Limb (tissue), 2 donors: ENCODE results near the gene THAP4.

Source experiments
- DNase-seq, 2 donors: peaks; one replicate each; pipeline ENCODE4 v3.0.0-alpha.2; 2016; ENCODE audit errors: extremely low spot score in 2 of 2

THAP4 gene

GRCh38 chr2:241564596-241565410, 72.2 kb downstream of the THAP4 start:
- DNase-seq: no peak

DNA sequence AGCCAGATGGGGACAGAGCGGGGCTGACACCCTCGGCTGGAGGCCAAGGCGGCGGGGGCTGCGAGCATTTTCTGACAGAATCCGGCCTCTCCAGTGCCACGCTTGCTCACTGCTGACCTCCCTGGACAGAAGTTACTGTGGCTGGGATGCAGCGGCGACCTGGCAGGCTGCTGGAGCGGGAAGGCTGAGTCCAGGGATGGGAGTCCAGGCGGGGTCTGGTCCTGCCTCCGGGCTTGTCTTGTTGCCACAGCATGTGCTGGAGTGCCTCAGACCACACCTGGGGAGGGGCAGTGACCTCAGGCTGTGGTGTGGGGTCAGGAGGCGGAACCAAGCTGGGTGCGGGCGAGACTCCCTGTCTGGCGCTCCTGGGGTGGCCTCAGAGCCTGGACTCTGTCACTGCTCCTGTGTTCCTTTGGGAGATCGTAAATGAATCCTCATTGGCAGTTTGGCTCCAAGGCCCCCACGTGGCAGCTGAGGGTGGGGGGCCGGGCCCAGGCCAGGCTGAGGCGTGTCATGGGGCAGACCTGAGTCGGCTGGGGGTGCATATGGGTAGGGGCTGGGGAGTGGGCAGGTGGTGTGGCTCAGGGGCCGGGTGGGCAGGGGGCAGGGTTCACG, 72.9 kb downstream of the THAP4 start:
- no peak for DNase-seq

DNA sequence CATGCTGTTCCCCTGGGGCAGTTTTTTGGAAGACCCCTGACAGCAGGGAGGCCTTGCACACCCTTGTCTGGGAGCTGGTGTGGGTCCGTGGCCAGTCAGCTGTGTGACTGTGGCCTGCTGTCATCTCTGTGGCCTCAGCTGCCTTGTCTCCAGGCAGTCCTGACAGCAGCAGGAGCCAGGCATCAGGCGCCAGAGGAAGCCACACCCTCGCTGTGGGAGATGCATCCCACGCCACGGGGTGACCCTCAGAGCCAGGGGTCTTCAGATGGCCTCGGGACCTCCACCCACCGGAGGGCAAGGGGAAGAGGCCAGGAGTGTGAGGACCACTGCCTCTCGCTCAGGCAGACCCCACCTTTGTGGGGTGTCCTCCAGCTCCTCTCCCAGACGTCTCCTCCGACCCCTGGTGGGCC, 73.4 kb downstream of the THAP4 start:
- DNase-seq: no peak

DNA sequence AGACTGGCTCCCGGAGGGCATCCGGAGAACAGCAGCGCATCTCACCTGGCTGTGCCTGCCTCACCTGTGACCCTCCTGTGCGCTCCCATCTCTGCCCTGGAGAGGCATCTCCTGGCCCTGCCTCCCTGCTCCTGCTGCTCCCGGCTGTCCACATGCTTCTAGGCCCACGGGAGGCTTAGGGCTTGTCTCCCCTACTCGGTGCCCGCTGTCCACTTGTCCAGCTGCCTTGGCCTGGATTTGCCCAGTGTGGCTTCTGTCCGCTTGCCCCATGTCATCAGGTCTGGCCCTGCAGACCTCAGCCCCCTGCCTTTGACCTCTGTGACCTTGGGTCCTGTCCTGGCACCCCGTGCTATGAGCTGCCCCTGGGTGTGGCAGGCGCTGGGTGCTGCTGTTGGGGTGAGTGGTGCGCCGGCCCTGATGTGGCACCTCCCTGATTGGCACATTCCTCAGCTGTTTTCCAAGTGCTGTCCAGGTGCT, 73.9 kb downstream of the THAP4 start:
- no peak for DNase-seq

- no peak for DNase-seq
These were observed 74.6 kb downstream of the THAP4 start for GRCh38 chr2:241562269-241562891.

DNA sequence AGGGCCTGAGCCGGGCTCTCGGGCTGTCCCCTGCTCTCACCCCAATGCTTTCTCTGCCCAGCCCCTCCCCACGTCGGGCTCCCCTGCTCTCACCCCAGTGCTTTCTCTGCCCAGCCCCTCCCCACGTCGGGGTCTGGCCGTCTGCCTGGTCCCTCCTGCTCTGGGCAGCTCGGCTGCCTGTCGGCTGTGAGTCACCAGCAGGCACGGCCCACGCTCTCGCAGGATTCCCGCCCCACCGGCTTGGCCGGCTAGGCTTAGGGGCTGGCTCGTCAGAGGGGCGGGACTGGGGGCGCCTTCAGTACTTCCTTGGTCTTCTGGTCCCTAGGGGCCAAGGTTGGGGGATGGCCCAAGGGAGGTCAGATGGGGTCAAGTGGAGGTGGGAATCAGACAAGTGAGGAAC, 75.1 kb downstream of the THAP4 start:
- peak in 1 of 2 donors; percentile 70 for DNase-seq

DNA sequence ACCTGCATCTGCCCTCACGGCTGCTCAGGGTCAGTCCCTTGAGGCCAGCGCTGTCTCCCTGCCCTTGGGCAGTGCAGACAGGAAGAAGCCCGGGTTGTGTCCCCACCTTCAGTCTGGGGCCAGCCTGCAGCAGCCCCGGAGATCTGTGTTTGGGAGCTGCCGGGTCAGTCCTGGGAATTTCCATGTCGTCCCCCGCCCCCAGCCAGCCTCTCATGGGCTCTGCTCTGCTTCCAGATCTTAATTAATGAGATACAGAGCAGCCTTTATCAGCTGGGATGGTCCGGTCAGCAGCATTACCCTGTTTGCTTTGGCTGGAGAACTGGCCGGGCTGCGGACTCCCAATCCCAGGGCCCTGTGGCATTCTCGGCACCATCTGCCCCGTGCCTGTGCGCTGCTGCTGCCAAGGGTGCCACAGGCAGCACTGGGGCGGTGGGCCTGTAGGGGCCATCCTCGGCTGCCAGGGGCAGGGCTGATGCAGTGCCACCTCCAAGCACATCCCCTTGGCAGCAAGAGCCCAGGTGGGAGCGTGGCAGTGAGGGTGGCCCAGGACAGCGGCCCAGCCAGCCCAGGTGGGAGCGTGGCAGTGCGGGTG, 76.0 kb downstream of the THAP4 start:
- DNase-seq: no peak

DNA sequence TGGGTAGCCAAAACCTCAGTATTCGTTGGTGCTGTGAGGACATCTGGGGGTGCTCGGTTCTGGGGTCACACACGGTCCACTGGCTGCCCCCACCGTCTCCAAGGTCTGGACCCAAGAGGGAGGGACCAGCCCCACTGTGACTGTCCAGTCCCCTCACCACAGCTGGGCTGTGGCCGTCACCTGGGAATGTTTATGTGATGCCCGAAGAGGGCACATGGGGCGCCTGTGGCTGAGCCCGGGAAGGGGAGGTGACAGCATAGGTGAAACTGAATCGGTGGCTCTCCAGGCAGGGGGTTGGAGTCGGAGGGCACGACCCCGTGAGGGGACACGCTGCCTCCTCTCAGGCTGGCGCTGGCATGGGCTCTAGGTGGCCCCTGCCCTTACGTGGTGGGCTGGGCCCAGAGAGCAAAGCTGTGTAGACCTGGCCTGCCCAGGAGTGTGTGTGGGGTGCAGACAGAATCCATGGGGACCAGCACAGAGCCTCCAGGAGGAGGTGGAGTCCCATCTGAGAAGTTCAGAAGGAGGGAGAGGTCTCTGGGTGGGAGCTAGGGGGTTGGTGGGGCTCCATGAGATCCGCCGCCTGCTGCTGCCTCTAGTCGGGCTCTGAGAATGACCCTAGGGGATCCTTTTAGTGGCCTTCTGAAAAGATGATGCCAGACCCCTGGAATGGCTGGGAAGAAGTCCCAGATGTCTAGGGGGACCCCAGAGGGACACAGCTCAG, 76.6 kb downstream of the THAP4 start:
- no peak for DNase-seq

DNA sequence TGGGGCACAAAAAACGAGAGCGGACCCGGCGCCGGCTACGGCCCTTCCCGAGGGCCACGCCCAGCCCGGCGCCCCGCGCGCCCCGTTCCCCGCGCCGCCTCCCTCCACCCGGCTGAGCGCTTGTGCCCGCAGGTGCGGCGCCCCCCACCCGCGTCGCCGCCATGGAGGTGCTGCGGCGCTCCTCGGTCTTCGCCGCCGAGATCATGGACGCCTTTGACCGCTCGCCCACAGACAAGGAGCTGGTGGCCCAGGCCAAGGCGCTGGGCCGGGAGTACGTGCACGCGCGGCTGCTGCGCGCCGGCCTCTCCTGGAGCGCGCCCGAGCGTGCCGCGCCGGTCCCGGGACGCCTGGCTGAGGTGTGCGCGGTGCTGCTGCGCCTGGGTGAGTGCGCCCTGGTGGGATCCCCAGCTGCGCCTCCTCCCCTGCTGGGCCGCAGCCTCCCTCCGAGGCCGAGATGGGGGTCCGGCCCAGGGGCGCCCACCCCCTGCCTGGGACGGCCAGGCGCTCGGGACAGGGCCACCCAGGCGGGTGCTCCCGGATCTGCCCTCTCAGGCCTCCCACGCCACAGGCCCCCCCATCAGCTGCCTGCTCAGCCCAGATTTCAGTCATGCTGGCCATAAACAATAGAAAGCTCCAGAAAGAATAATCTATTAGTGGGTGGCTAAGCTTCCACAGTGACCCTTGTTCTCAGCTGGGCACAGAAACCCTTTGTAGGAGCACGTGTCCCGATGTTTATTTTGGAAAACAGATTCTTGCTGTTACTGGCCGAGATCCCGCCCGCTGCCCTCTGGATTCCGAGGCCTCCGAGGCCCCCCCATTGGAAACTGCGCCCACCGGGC, 77.4 kb downstream of the THAP4 start:
- DNase-seq: peak in 1 of 2 donors; percentile 67

DNA sequence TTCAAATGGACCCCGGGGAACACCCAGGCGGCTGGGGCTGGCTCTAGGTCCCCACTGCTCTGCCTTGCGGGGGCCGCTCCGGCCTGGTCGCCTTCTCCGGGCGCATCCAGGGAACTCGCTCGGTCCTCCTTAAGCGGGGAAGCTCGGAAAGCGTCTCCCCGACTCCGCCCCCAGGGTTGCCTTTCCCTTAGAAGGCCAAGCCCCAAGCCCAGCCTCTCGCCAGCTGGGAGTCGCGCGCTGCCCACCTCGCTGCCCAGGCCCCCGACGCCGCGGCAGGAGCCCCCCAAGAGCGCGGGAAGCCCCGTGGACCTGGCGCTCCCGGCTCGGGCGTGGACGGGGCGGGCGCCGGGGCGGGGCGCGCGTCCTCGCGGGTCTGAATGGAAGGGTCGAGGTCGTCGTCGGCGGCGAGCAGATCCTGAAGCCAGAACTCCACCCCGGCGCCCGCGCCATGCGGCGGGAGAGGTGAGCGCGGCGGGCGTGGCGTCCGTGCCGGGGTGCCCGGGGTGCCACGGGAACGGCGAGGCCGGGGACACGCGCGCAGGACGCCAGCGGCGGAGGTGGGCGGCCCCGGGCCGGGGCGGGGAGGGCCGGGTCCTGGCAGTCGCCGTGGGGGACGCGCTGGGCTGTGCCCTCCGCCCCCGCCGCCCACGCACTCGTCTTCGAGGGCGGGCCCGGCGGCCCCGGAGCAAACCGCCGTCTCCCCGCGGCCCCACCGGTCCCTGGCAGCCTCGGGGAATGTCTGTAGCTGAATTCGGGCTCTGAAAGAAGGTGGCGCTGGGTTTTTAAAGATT, 78.2 kb downstream of the THAP4 start, which contains the start of gene BOK:
Gene BOK, plus strand, starts transcription at position 214 of the 791 bp plus-strand sequence. CDS start 739 bp downstream, outside the sequence.
- DNase-seq: peak in 1 of 2 donors; percentile 74

GRCh38 chr2:241556746-241557145, 80.2 kb downstream of the THAP4 start:
- no peak for DNase-seq

- no peak for DNase-seq
These were observed 81.2 kb downstream of the THAP4 start for GRCh38 chr2:241555711-241556110.

DNA sequence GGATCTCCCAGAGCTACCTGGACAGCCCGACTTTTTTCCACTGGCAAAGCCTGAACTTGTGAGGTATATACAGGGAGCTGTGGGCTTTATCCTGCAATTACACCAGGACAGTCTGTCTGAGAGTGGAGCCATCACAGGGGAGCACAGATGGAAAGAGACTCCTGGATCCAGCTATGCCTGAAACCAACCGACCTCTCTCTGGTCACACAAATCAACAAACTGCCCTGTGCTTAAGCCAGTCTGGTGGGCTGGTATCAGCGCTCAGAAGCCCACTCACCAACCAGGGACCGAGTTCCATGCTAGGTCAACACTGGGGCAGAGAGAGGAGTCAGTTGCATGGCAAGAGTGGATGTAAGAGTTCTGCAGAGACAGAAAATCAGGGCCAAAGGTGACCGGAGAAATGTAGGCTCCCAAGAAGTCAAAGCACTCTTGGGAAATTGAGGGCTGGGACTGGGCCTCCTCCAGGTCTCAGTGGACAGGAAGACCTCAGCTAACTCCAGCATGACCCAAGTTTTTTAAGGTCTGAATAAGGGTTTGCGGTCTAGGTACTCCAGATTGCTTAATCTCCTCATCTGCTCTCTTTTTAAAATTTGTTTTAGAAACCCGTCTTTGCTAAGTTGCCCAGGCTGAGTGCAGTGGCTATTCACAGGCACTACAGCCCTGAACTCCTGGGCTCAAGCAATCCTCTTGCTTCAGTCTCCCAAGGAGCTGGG, 82.2 kb downstream of the THAP4 start:
- no peak for DNase-seq

DNA sequence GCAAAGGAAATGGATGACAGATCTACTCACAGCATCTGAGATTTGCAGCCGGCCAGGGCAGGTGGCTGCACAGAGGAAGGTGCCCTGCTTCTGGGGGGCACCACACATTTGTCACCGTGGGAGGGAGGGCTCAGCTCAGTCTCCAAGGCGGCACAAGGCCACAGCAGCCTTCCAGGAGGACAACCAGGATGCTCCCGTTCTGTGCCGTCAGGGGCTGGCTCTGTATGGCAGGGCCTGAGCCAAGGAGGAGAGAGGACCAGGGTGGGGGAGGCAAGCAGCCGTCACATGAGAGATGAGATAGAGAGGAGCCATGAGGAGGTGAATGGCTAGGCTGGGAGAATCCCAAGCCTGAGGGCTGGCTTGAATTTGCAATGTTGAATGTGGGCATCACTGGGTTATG, 83.0 kb downstream of the THAP4 start:
- DNase-seq: no peak

DNA sequence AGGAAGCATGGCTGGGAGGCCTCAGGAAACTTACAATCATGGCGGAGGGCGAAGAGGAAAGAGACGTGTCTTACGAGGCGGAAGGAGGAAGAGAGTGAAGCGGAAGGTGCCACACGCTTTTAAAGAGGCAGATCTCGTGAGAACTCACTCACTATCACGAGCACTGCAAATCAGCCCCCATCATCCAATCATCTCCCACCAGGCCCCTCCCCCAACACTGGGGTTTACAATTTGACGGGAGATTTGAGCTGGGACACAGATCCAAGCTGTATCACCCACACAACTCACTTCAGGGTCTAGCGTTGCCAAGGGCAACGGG, 83.5 kb downstream of the THAP4 start:
- DNase-seq: no peak

- DNase-seq: no peak
These were observed 84.8 kb downstream of the THAP4 start for GRCh38 chr2:241551998-241552737.

DNA sequence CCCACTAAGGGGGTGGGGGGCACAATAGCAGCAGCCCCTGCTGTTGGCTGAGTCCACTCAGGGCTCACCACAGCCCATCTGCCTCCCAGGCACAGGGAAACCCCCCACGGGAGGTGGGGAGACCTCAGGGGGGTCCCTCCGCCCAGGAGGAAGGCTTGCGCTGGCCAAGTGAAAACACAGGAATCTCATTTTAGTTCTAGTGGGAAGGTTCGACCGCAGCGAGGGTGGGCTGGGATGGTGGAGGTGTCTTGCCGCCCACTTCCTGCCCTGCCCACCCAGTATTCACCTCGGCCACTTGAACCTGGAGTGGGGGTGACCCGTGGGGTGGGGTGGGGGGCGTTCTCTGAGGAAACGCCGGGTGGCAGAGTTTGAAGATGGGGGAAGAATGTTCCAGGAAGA, 85.4 kb downstream of the THAP4 start:
- DNase-seq: no peak
